ENCODE data around the gene RUSC1. TPM values are rescaled to one million over a fixed set of nuclear protein-coding genes. Genes with fewer than 3 reads are reported as not detected.
A peak's percentile ranks its signal among the peaks of the same experiment; 100 is the strongest.

Gene RUSC1
- total and polyA plus RNA-seq, 3 experiments from 2014 or later: 9.8 to 32.8 (median 31.3) TPM

GRCh38 chr1:155309423-155310021 lies 11.2 kb upstream of the RUSC1 start:
- Mint-ChIP-seq H3K4me1 (peaks cover 20 to 34% (median 31%) of the 10 kb centered on the region in 3 donors), H3K4me3 (peak overlapping the region; percentile 88 to 98 (median 97)), H3K27me3 (no peaks in the 10 kb centered on the region), H3K27ac (peak overlapping the region; percentile 67 to 99 (median 98)), H3K9me3 (peaks cover 0 to 1% (median 0%) of the 10 kb centered on the region in 5 donors), H3K36me3 (peaks cover 0 to 41% (median 4%) of the 10 kb centered on the region in 3 donors)
- H3K4me1 ChIP-seq (ENCODE audit: insufficient read depth, low read length): peaks cover 24% of the 10 kb centered on the region
- ChIA-PET CTCF (interaction anchor here (4.8 kb wide), 1 partner anchor 14 kb away, joined by 25 read pairs; no protein-coding TSS in a partner anchor), POLR2A (no interaction called here)
- H3K36me3 ChIP-seq (ENCODE audit: insufficient read depth, low read length): no peaks in the 10 kb centered on the region
- no peaks in the 10 kb centered on the region for H3K9me3 ChIP-seq (ENCODE audit: low read length)
- DNase-seq: no peak
- peak overlapping the region; percentile 93 for H3K27ac ChIP-seq (ENCODE audit: low read depth, low read length)
- no peaks in the 10 kb centered on the region for H3K27me3 ChIP-seq (ENCODE audit: insufficient read depth, low read length, poor library complexity, severe bottlenecking)
- peak overlapping the region; percentile 94 for H3K4me3 ChIP-seq (ENCODE audit: low read length)

DNA sequence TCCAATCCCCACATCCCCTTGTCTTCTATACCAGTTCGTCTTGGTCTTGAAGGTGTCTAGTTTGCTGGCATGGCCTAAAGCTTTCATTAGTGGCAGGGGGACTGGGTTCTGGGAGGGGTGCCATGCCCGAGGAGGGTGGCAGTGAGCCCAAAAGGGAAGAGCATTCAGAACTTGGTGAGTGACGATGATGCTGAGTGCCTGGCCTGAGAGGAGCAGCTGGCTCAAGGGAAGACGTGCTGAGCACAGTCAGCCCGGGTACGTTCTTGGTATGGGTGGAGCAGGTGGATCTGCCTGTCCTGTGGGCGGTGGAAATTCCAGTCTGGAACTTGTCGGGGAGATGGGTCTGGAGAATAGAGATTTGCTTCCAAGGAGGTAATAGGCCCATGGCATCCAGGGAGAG lies 7.4 kb upstream of the RUSC1 start:
- no peaks in the 10 kb centered on the region for H3K9me3 ChIP-seq (ENCODE audit: low read length)
- Mint-ChIP-seq H3K27ac (no peak overlapping the region), H3K36me3 (peaks cover 0 to 55% (median 4%) of the 10 kb centered on the region in 3 donors), H3K9me3 (no peaks in the 10 kb centered on the region), H3K27me3 (no peaks in the 10 kb centered on the region), H3K4me1 (peaks cover 18 to 28% (median 28%) of the 10 kb centered on the region in 3 donors), H3K4me3 (peak overlapping the region in 1 of 7 donors; percentile 18)
- peak in 1 of 5 donors; percentile 30 for DNase-seq
- H3K27ac ChIP-seq (ENCODE audit: low read depth, low read length): no peak overlapping the region
- ChIA-PET POLR2A (no interaction called here), CTCF (interaction anchor here (1.0 to 4.8 kb wide), 3 partner anchors 10 to 63 kb away, joined by 3 to 25 read pairs (median 3); no protein-coding TSS in a partner anchor)
- H3K4me3 ChIP-seq (ENCODE audit: low read length): no peak overlapping the region
- peaks cover 15% of the 10 kb centered on the region for H3K4me1 ChIP-seq (ENCODE audit: insufficient read depth, low read length)
- no peaks in the 10 kb centered on the region for H3K36me3 ChIP-seq (ENCODE audit: insufficient read depth, low read length)
- H3K27me3 ChIP-seq (ENCODE audit: insufficient read depth, low read length, poor library complexity, severe bottlenecking): no peaks in the 10 kb centered on the region

GRCh38 chr1:155316922-155317321 lies 3.8 kb upstream of the RUSC1 start:
- no peak overlapping the region for H3K4me3 ChIP-seq (ENCODE audit: low read length)

DNA sequence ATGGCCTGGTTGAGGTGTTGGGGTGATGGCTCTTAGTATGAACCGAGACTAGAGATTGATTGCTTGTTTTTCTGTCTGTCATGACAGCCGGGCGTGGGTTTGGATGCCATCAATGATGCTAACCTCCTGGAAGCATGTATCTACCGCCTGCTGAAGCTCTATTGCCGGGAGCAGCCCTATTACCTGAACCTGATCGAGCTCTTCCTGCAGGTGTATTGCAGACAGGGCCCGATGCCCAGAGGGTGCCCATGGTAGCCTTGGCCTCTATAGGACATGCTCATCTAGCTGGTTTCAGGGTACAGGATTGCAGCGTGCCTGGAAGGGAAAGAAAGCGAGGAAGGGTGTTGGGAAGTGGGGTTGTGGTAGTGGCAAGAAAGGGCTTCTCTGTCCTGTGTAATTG lies 2.6 kb upstream of the RUSC1 start:
- peaks cover 12 to 26% (median 20%) of the 10 kb centered on the region in 3 donors for H3K4me1 Mint-ChIP-seq
- CTCF ChIA-PET: no interaction called here

More at GRCh38 chr1:155316922-155317321, 3.8 kb upstream of the RUSC1 start:
- Mint-ChIP-seq H3K27me3 (no peaks in the 10 kb centered on the region), H3K27ac (peak overlapping the region in 2 of 8 donors; percentile 18 to 33), H3K9me3 (no peaks in the 10 kb centered on the region), H3K4me1 (peaks cover 8 to 20% (median 14%) of the 10 kb centered on the region in 3 donors), H3K36me3 (peaks cover 3 to 45% (median 4%) of the 10 kb centered on the region in 3 donors), H3K4me3 (peak overlapping the region in 1 of 7 donors; percentile 20)
- CTCF ChIA-PET: interaction anchor here (1.4 kb wide), 1 partner anchor 66 kb away, joined by 4 read pairs; no protein-coding TSS in a partner anchor
- Histone ChIP-seq H3K4me1 (ENCODE audit: insufficient read depth, low read length) (no peaks in the 10 kb centered on the region), H3K27ac (ENCODE audit: low read depth, low read length) (no peak overlapping the region), H3K27me3 (ENCODE audit: insufficient read depth, low read length, poor library complexity, severe bottlenecking) (no peaks in the 10 kb centered on the region), H3K9me3 (ENCODE audit: low read length) (no peaks in the 10 kb centered on the region), H3K36me3 (ENCODE audit: insufficient read depth, low read length) (no peaks in the 10 kb centered on the region)
- no peak for DNase-seq
- POLR2A ChIA-PET: no interaction called here

GRCh38 chr1:155319536-155319935 lies 1.2 kb upstream of the RUSC1 start:
- Histone ChIP-seq H3K36me3 (ENCODE audit: insufficient read depth, low read length) (no peaks in the 10 kb centered on the region), H3K9me3 (ENCODE audit: low read length) (no peaks in the 10 kb centered on the region), H3K27me3 (ENCODE audit: insufficient read depth, low read length, poor library complexity, severe bottlenecking) (no peaks in the 10 kb centered on the region), H3K4me1 (ENCODE audit: insufficient read depth, low read length) (peaks cover 6% of the 10 kb centered on the region), H3K4me3 (ENCODE audit: low read length) (no peak overlapping the region), H3K27ac (ENCODE audit: low read depth, low read length) (no peak overlapping the region)
- Mint-ChIP-seq H3K36me3 (peaks cover 0 to 28% (median 3%) of the 10 kb centered on the region in 3 donors), H3K27ac (peak overlapping the region in 2 of 8 donors; percentile 28 to 47), H3K27me3 (no peaks in the 10 kb centered on the region), H3K4me3 (peak overlapping the region in 2 of 7 donors; percentile 30 to 78), H3K9me3 (no peaks in the 10 kb centered on the region), H3K4me1 (peaks cover 12 to 26% (median 20%) of the 10 kb centered on the region in 3 donors)
- POLR2A ChIA-PET: interaction anchor here (3.3 kb wide), 1 partner anchor 12 kb away, joined by 11 read pairs; the partner anchor contains the start of gene FDPS
- CTCF ChIA-PET: interaction anchor here (6.0 kb wide), 1 partner anchor 69 kb away, joined by 116 read pairs; no protein-coding TSS in a partner anchor
- DNase-seq: no peak

More for the DNA sequence above, 2.6 kb upstream of the RUSC1 start:
- H3K9me3 Mint-ChIP-seq: no peaks in the 10 kb centered on the region
- peak overlapping the region in 1 of 7 donors; percentile 10 for H3K4me3 Mint-ChIP-seq
- POLR2A ChIA-PET: no interaction called here
- Histone ChIP-seq H3K27ac (ENCODE audit: low read depth, low read length) (no peak overlapping the region), H3K4me1 (ENCODE audit: insufficient read depth, low read length) (peaks cover 6% of the 10 kb centered on the region), H3K9me3 (ENCODE audit: low read length) (no peaks in the 10 kb centered on the region), H3K36me3 (ENCODE audit: insufficient read depth, low read length) (no peaks in the 10 kb centered on the region), H3K4me3 (ENCODE audit: low read length) (no peak overlapping the region), H3K27me3 (ENCODE audit: insufficient read depth, low read length, poor library complexity, severe bottlenecking) (no peaks in the 10 kb centered on the region)
- no peak for DNase-seq
- H3K27ac Mint-ChIP-seq: peak overlapping the region in 1 of 8 donors; percentile 30
- peaks cover 3 to 34% (median 4%) of the 10 kb centered on the region in 3 donors for H3K36me3 Mint-ChIP-seq
- no peaks in the 10 kb centered on the region for H3K27me3 Mint-ChIP-seq

GRCh38 chr1:155320252-155320651 lies 442 bp upstream of the RUSC1 start:
- no peaks in the 10 kb centered on the region for H3K27me3 ChIP-seq (ENCODE audit: insufficient read depth, low read length, poor library complexity, severe bottlenecking)
- ChIA-PET POLR2A (interaction anchor here (3.3 kb wide), 1 partner anchor 12 kb away, joined by 11 read pairs; the partner anchor contains the start of gene FDPS), CTCF (interaction anchor here (6.0 kb wide), 1 partner anchor 70 kb away, joined by 116 read pairs; no protein-coding TSS in a partner anchor)
- H3K4me3 ChIP-seq (ENCODE audit: low read length): peak overlapping the region; percentile 25
- peaks cover 9% of the 10 kb centered on the region for H3K4me1 ChIP-seq (ENCODE audit: insufficient read depth, low read length)
- H3K36me3 ChIP-seq (ENCODE audit: insufficient read depth, low read length): no peaks in the 10 kb centered on the region
- no peaks in the 10 kb centered on the region for H3K27me3 Mint-ChIP-seq
- peaks cover 0 to 24% (median 3%) of the 10 kb centered on the region in 3 donors for H3K36me3 Mint-ChIP-seq
- H3K9me3 Mint-ChIP-seq: no peaks in the 10 kb centered on the region
- H3K9me3 ChIP-seq (ENCODE audit: low read length): no peaks in the 10 kb centered on the region
- no peak overlapping the region for H3K27ac ChIP-seq (ENCODE audit: low read depth, low read length)
- DNase-seq: no peak
- peaks cover 12 to 31% (median 20%) of the 10 kb centered on the region in 3 donors for H3K4me1 Mint-ChIP-seq
- peak overlapping the region in 5 of 8 donors; percentile 0 to 70 (median 19) for H3K27ac Mint-ChIP-seq
- H3K4me3 Mint-ChIP-seq: peak overlapping the region; percentile 30 to 78 (median 70)

- H3K36me3 Mint-ChIP-seq: peaks cover 0 to 21% (median 3%) of the 10 kb centered on the region in 3 donors
- Histone ChIP-seq H3K9me3 (ENCODE audit: low read length) (no peaks in the 10 kb centered on the region), H3K4me3 (ENCODE audit: low read length) (no peak overlapping the region), H3K27me3 (ENCODE audit: insufficient read depth, low read length, poor library complexity, severe bottlenecking) (no peaks in the 10 kb centered on the region), H3K36me3 (ENCODE audit: insufficient read depth, low read length) (no peaks in the 10 kb centered on the region), H3K27ac (ENCODE audit: low read depth, low read length) (no peak overlapping the region), H3K4me1 (ENCODE audit: insufficient read depth, low read length) (peaks cover 9% of the 10 kb centered on the region)
- H3K9me3 Mint-ChIP-seq: no peaks in the 10 kb centered on the region
- peak overlapping the region; percentile 62 to 96 (median 76) for H3K4me3 Mint-ChIP-seq
- peak overlapping the region in 3 of 8 donors; percentile 17 to 75 (median 45) for H3K27ac Mint-ChIP-seq
- peaks cover 0 to 2% of the 10 kb centered on the region in 2 donors for H3K27me3 Mint-ChIP-seq
- CTCF ChIA-PET: interaction anchor here (0.6 to 6.0 kb wide), 12 partner anchors 10 to 115 kb away, joined by 3 to 116 read pairs (median 4); partner anchors contain the start of genes CLK2, FDPS and HCN3
- no peak for DNase-seq
- peaks cover 22 to 41% (median 26%) of the 10 kb centered on the region in 3 donors for H3K4me1 Mint-ChIP-seq
- POLR2A ChIA-PET: interaction anchor here (1.0 to 3.3 kb wide), 2 partner anchors 14 to 49 kb away, joined by 3 to 11 read pairs; partner anchors contain the start of genes CLK2 and FDPS
Observed at GRCh38 chr1:155321639-155322503, 1.2 kb downstream of the RUSC1 start.

Measured in CD8-positive, alpha-beta memory T cell (primary cell).